Dedifferentiated amniotic fluid mesenchymal stem cell (primary cell): ENCODE data around the gene APBA2.

Experiments used
- DNase-seq: peaks from one replicate; pipeline ENCODE4 v3.0.0-alpha.2; 2016; ENCODE audit errors: extremely low spot score

Gene APBA2

GRCh38 chr15:28896951-28897350, 11.2 kb downstream of the APBA2 start:
- peak; percentile 83 for DNase-seq

GRCh38 chr15:28897861-28898585, 12.2 kb downstream of the APBA2 start:
- no peak for DNase-seq

GRCh38 chr15:28899061-28899738, 13.4 kb downstream of the APBA2 start:
- no peak for DNase-seq

GRCh38 chr15:28900041-28900891, 14.5 kb downstream of the APBA2 start:
- DNase-seq: no peak

GRCh38 chr15:28900892-28901586, 15.3 kb downstream of the APBA2 start:
- no peak for DNase-seq

- DNase-seq: no peak
These were observed 15.8 kb downstream of the APBA2 start for GRCh38 chr15:28901587-28901980.

- no peak for DNase-seq
These were observed 16.4 kb downstream of the APBA2 start for GRCh38 chr15:28901987-28902745.

GRCh38 chr15:28902856-28903255, 17.1 kb downstream of the APBA2 start:
- no peak for DNase-seq

GRCh38 chr15:28903555-28903954, 17.8 kb downstream of the APBA2 start:
- DNase-seq: no peak

GRCh38 chr15:28904003-28904402, 18.2 kb downstream of the APBA2 start:
- DNase-seq: no peak

GRCh38 chr15:28904541-28905315, 19.0 kb downstream of the APBA2 start:
- DNase-seq: no peak

GRCh38 chr15:28907338-28907960, 21.7 kb downstream of the APBA2 start:
- DNase-seq: no peak

GRCh38 chr15:28909958-28910500, 24.3 kb downstream of the APBA2 start:
- DNase-seq: no peak

GRCh38 chr15:28911310-28911931, 25.6 kb downstream of the APBA2 start:
- no peak for DNase-seq

- DNase-seq: no peak
These were observed 26.6 kb downstream of the APBA2 start for GRCh38 chr15:28912422-28912821.

GRCh38 chr15:28913171-28913765, 27.5 kb downstream of the APBA2 start:
- DNase-seq: no peak

- DNase-seq: no peak
These were observed 28.3 kb downstream of the APBA2 start for GRCh38 chr15:28914046-28914445.

GRCh38 chr15:28914483-28915023, 28.8 kb downstream of the APBA2 start:
- DNase-seq: no peak
